HPDE6-E6E7 (cell line): ENCODE data around the gene ASB17.
A peak's percentile ranks its signal among the peaks of the same experiment; 100 is the strongest.
"Not testable (repeated sequence)": the region's sequence is repeated elsewhere in the genome, so short reads cannot be mapped to it uniquely, and the experiment has no call there.

Experiments used
- DNase-seq: peaks from one replicate; pipeline ENCODE4 v3.0.0; 2011; ENCODE audit warnings: missing footprints; ENCODE audit errors: extremely low spot score

ASB17 gene, protein sequence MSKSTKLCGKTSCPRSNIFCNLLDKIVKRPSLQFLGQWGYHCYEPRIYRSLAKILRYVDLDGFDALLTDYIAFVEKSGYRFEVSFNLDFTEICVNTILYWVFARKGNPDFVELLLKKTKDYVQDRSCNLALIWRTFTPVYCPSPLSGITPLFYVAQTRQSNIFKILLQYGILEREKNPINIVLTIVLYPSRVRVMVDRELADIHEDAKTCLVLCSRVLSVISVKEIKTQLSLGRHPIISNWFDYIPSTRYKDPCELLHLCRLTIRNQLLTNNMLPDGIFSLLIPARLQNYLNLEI

DNA sequence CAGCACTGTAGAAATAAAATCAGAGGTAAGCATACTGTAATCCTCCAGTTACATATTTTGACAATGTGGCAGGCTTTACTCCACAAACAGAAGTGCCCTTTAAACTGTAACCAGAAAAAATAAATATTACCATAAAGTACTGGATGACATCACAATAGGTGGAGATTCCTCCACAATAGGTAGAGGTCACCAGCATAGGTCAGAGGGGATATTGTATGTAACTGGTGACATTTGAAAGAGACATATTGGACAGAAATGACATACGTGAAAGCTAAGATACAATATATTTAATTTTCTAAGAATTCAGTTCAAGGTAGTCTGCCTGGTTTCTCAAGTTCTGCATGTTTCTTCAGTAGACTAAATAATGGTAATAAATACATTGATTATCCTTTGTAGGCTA lies at the start of gene ASB17:
Gene ASB17 (minus strand): TSS at position 101 of the 400 bp plus-strand sequence. CDS start 113 bp downstream, outside the sequence.
- no peak for DNase-seq

DNA sequence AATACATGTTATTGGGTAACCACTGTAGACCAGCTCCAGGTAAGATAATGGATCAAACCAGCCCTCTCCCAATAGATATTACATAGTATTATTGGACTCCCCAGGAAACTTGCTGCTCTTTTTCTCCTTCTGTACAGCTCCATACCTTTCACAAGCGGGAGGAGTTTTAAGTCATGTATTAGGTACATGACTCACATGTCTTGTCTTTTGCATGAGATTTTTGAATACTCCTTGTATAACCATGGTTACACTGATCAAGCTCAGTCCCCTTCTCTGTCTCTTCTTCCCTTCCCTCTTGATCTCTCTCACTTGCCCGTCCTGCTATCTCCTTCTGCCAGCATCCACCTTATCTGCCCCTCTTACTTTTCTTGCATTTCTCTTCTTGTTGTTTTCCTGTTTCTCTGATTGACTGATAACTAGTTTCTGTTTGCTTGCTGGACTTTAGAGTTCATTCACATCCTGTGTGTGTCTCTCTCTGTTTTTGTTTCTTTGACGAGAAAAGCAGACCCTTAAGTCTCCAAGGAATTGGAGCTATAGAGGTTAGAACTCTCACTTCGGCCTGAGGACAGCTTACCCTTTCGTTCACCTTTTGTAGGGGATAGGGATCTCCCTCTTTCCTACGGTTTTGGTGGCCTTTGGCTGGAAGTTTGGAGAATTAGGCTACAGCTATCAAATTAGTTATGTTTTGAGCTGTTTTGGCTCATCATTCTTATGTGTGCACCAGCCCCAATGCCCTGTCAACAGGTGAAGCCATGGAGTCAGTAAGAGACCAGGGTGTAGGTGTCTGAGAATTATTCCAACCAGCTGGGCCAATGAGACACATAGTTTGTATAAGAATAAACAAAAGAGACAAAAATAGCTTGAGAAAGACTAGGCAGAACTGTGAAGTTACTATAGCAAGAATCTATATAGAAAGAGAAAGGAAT lies 49.0 kb upstream of the ASB17 start:
- no peak for DNase-seq

DNA sequence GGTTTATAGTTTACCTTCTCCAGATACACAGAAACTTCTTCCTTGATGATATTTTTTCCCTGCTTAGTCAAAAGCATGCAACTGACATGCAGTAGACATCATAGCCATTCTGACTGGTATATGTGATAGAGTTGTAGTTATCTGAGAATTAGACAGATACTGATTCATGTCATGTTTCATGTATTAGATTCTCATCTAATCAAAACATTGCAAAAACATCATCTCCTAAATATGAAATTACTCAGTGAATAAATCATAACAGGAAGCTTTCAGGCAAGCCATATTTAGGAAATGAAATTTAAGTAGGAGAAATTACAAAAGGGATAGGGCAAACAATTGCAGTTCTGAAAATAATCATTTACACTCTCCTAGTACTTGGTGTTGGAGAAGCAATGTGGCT lies 38.4 kb upstream of the ASB17 start:
- DNase-seq = no peak

DNA sequence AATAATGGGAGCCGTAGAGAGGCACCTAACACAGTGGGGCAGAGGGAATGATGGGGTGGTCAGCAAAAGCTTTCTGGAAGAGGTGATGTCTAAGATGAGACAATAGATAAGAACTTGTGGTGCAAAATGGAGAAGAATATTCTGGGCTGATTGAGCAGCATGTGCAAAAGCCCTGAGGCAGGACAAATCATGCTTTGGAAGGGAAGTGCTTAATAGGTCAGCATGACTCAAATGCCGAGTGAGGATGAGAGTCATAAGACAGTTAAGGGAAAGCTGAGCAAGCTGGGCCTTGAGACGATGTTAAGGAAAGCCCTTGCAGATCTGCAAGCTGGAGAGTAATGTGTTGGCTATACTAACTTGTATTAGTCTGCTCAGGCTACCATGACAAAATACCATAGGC lies 37.3 kb upstream of the ASB17 start:
- DNase-seq = no peak

DNA sequence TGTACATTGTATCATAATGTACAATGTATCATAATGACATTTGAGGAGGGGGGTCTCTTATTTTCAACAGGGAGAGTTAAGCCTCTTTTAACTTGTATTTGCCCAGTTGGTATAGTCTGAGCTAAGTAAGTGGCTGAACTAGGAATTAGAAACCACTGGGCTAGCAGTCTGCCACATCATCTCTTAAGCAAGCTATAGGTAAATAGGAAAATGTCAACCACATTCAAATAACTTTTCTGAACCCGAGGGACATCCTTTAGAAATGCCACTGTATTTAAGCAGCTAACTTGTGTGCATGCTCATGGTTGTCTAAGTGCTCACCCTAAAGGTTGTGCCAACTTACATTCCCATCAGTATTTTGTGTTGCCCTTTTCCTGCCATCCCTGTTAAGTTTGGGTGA lies 35.5 kb upstream of the ASB17 start:
- no peak for DNase-seq

DNA sequence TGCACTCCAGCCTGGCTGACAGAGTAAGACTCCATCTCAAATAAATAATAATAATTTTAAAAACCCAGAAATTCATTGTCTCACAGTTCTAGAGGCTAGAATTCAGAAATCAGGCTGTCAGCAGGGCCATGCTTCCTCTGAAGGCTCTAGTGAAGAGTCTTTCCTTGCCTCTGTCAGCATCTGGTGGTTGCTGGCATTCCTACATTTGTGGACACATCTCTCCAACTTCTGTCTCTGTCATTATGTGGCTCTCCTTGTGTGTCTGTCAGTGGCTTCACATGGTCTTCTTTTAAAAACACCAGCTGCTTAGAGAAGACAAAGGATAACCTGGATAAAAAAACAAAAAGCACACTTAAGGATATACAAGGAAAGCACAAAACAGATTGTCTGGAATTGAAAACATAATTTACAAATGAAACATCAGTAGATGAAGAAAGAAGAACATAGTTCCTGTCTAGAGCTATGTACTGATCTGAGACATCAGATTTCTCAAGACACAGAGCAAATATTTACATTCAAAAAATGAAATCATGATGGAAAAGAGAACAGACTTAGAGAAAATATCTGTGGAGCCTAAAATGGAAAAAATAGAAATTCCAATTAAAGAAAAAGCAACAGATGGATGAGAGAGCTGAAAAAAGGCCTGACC lies 32.7 kb upstream of the ASB17 start:
- no peak for DNase-seq

DNA sequence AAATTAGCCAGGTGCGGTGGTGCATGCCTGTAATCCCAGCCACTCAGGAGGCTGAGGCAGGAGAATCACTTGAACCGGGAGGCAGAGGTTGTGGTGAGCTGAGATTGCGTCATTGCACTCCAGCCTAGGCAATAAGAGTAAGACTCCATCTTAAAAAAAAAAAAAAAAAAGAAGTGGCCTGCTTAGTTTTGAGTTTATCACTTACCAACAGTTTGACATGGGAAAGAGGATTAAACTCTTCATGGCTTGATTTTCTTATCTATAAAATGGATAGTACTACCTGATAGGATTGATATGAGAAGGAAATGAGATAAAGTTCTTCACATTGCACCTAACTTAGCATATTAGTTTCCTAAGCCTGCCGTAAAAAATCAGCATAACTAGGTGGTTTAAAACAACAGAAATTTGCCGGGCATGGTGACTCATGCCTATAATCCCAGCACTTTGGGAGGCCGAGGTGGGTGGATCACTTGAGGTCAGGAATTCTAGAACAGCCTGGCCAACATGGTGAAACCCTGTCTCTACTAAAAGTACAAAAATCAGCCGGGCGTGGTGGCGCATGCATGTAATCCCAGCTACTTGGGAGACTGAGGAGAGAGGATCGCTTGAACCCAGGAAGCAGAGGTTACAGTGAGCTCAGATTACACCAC lies 32.0 kb upstream of the ASB17 start:
- not testable (repeated sequence) for DNase-seq

DNA sequence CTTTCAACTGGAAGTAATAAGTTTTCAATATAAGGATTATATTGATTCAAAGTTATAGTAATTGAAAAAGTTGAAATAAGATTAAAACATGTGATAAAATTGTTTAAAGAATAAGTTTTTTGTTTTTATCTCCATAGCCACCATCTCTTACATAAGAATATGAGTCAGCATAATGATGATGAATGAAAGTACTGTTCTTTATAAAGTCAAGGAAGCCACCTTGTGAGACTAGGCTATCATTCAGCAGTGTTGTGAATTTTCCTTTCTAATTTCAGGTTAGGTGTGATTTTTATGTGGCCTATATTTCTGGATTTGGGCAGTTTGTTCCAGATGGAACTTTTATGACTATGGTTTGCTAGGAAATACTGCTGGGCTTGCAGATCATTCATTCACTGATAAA lies 22.4 kb upstream of the ASB17 start:
- peak; percentile 17 for DNase-seq

DNA sequence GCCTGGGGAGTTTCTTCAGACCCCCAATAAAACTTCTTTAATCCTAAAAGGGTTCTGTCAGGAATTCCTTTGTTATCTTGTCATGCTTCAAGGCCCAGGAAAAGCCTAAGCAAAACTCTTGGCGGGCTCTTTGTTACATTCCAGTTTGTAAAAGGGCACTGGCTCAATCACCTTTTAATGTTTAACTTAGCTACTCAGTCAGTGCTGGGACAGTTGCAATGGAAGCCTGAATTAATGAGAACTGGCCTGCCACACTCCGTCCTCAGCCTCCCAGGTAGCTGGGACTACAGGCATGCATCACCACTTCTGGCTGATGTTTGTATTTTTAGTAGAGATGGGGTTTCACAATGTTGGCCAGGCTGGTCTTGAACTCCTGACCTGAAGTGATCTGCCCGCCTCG lies 21.3 kb upstream of the ASB17 start:
- DNase-seq = no peak

DNA sequence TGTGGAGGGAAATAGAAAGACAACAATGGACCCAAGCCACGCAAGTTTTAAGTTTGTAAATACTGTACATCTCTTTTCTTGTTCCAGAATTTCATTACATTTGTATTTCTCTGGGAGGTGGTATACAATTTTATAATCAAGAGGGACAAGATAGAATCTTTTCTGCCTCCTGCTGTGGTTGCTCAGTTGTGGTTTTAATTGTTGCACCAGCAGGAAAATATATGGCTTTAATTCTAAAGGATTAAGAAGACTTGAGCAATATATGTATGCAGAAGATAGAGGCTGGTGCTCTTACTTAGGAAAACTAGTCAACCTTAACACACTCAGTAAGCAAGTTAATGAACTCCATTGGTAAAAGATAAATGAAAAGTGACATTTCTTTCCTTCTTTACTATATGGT lies 19.8 kb upstream of the ASB17 start:
- no peak for DNase-seq

DNA sequence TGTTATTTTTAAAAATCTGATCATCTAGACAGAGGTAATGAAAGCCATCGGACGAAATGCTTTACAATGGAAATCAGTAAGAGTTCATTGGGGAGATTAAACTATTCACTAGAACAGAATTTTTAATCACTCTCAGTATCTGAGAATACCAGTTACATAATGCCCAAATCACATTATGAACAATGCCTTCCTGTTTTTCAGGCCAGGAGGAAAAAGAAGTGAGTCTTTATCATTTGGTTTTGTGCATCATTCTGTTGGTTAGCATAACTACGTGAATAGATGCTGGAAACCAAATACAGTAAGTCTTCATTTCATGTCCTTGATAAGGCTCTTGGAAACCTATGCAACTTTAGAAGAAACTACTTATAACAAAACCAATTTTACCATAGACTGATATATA lies 18.0 kb upstream of the ASB17 start:
- DNase-seq = no peak

DNA sequence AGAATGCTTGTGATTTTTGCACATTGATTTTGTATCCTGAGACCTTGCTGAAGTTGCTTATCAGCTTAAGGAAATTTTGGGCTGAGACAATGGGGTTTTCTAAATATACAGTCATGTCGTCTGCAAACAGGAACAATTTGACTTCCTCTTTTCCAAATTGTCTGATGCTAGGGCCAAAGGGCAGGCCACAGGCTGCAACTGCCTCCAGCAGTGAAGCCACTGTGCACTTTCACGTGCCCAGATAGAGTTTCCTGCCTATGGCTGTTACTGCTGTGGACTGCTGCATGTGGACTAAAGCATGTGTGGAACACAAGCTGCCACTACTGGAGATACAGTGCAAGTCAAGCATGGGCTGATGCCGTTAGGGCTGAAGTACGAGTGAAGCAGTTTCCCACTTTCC lies 10.8 kb upstream of the ASB17 start:
- not testable (repeated sequence) for DNase-seq

DNA sequence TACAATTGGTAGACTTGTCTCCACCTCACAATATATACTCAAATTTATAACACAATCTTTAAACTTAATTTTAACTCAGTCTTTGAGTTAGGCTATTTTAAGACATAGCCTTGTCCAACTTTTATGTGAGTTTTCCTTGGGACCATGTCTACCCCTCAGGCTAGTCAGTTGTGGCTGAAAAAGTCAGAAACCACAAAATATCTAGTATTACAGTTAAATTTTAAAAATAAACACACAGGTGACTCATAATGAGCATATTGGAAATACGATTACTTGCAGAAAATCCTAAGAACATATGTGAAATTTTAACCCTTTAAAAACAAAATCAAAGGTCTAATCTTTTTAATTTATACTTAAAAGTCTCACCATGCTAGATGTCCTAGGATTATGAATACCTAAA lies 4.8 kb upstream of the ASB17 start:
- DNase-seq = no peak

DNA sequence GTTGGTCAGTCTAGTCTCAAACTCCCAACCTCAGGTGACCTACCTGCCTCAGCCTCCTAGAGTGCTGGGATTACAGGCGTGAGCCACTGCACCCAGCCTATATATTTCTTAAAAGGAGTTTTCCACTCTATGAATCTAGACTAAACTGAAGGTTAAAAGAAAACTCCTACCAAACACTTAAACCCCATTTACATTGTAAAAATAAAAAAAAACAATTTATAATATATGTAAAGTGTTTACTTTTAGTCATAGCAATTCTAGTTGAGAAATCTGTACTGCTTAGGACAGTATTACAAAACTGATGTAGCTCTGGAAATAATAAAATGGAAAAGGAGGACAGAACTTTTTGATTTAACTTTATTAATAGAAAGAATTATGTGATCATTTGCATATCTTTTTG lies 9.5 kb downstream of the ASB17 start:
- no peak for DNase-seq

DNA sequence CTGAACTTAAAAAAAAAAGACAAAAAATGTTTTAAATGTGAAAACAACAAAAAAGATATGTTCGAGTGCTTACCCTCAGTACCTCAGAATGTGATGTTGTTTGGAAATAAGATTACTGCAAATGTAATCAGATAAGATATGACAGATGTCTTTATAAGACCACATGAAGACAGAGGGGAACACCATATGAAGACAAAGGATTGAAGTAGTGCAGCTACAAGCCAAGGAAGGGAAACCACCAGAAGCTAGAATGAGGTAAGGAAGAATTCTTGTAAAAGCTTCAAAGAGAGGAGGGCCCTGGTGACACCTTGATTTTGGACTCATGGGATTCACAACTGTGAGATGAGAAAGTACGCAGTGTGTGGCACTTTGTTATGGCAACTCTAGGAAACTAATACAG lies 15.4 kb downstream of the ASB17 start:
- no peak for DNase-seq

DNA sequence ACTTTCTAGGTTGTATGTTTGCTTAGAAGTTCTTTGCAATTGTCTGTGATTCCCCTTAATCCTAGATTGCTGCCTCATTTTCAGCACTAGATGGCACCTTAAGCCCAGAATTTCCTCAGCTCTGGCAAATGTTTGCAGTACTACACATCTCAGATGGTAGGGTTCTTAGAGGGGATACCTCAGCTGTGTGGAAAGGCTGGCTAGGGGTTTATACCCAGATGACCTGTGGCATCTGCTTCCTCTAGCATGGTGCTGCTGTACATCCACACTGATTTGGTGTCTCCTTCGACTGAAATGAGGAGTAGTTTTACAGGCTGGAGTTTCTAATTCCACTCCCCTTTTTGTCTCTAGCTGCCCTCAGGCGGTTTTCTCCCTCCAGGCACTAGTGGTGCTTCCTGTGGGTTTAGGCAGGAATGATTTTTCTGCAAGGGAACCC lies 23.5 kb downstream of the ASB17 start:
- peak; percentile 6 for DNase-seq

DNA sequence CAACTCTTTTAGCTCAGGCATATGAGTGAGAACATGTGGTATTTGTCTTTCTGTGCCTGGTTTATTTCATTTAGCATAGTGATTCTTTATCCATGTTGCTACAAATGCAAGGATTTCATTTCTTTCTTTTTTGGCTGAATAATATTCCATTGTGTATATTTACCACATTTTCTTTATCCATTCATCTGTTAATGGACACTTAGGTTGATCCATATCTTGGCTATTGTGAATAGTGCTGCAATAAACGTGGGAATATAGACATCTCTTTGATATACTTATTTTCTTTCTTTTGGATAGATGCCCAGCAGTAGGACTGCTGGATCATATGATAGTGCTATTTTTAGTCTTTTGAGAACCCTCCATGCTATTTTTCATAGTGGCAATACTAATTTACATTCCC lies 30.8 kb downstream of the ASB17 start:
- DNase-seq = no peak

DNA sequence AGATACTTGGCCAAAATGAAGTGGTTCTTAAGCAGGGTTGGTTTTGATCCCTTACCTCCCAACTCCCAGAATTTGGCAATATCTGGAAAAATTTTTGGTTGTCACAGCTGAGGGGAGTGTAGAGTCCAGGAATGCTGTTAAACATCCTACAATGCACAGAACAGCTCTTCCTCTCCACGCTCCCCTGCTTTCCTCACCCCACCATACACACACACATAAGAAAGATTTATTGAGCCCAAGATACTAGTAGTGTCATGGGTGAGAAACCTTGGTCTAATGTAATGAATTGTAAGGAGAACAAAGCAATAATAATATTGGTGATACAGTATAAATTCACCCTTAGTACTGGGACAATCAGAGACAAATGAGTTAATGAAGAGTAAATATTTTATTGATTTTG lies 47.8 kb downstream of the ASB17 start:
- no peak for DNase-seq

DNA sequence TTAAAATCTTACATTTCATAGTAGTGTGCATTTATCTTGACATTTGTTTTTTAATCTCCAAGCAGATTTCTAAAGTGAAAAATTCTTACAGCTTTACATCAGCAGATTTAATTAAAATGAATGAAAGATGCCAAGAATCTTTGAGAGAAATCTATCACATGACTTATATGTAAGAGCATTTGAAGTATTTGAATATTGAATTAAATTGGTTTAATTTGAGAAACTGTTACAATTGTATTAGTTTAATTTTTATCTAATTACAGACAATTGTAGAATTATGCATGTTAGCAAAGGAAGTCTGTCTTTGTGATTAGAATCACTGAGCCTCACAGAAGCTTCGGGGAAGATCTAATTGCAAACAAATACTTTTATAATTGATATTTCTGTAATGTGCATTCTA lies 52.2 kb downstream of the ASB17 start:
- DNase-seq = no peak

DNA sequence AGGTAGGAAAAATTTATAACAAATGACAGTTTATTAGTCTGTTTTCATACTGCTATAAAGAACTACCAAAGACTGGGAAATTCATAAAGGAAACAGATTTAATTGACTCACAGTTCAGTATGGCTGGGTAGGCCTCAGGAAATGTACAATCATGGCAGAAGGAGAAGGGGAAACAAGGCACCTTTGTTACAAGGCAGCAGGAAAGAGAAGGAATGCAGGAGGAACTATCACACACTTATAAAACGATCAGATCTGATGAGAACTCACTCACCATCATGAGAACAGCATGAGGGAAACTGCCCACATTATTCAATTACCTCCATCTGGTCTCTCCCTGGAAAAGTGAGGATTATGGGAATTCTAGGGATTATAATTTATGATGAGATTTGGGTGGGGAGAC lies 61.3 kb downstream of the ASB17 start:
- DNase-seq = no peak
